ENCODE data around the gene CYTH1.
A peak's percentile ranks its signal among the peaks of the same experiment; 100 is the strongest.

The CYTH1 gene

DNA sequence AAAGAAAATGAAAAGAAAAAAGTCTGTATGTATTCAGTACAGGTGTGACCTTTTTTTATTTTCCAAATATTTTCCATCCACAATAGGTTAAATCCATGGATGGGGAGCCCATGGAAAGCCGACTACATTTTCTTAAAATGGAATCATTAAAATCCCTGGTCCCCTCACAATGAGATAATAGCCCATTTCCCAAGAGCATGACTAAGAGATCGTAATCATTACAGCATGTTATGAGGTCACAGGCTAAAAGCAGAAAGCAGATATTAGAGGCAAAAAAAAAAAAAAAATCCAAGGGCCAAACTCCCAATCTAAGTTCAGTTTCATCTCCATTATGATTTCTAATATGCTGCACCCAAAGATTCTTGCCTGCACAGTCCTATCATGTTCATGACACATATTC, 44.7 kb downstream of the CYTH1 start (continued):
- TF ChIP-seq, protein P1, sequence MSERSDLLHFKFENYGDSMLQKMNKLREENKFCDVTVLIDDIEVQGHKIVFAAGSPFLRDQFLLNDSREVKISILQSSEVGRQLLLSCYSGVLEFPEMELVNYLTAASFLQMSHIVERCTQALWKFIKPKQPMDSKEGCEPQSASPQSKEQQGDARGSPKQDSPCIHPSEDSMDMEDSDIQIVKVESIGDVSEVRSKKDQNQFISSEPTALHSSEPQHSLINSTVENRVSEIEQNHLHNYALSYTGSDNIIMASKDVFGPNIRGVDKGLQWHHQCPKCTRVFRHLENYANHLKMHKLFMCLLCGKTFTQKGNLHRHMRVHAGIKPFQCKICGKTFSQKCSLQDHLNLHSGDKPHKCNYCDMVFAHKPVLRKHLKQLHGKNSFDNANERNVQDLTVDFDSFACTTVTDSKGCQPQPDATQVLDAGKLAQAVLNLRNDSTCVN (tag by site-specific recombination; optimal IDR thresholded peaks at IDR 0.05), result no peak
- TF ChIP-seq, protein P2, sequence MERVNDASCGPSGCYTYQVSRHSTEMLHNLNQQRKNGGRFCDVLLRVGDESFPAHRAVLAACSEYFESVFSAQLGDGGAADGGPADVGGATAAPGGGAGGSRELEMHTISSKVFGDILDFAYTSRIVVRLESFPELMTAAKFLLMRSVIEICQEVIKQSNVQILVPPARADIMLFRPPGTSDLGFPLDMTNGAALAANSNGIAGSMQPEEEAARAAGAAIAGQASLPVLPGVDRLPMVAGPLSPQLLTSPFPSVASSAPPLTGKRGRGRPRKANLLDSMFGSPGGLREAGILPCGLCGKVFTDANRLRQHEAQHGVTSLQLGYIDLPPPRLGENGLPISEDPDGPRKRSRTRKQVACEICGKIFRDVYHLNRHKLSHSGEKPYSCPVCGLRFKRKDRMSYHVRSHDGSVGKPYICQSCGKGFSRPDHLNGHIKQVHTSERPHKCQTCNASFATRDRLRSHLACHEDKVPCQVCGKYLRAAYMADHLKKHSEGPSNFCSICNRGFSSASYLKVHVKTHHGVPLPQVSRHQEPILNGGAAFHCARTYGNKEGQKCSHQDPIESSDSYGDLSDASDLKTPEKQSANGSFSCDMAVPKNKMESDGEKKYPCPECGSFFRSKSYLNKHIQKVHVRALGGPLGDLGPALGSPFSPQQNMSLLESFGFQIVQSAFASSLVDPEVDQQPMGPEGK (tag by site-specific recombination; IDR thresholded peaks at IDR 0.05), result peak; percentile 77
- TF ChIP-seq, protein P3, sequence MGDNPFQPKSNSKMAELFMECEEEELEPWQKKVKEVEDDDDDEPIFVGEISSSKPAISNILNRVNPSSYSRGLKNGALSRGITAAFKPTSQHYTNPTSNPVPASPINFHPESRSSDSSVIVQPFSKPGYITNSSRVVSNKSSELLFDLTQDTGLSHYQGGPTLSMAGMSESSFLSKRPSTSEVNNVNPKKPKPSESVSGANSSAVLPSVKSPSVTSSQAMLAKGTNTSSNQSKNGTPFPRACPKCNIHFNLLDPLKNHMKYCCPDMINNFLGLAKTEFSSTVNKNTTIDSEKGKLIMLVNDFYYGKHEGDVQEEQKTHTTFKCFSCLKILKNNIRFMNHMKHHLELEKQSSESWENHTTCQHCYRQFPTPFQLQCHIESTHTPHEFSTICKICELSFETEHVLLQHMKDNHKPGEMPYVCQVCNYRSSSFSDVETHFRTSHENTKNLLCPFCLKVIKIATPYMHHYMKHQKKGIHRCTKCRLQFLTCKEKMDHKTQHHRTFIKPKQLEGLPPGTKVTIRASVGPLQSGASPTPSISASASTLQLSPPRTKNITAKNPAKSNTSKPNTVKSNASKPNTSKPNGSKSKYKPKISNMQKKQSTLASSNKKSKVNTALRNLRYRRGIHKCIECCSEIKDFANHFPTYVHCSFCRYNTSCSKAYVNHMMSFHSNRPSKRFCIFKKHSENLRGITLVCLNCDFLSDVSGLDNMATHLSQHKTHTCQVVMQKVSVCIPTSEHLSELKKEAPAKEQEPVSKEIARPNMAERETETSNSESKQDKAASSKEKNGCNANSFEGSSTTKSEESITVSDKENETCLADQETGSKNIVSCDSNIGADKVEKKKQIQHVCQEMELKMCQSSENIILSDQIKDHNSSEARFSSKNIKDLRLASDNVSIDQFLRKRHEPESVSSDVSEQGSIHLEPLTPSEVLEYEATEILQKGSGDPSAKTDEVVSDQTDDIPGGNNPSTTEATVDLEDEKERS (tag by site-specific recombination; IDR thresholded peaks at IDR 0.05), result no peak
- TF ChIP-seq YY1 (tag by site-specific recombination; IDR thresholded peaks at IDR 0.05) (no peak), ZNF157 (tag by site-specific recombination; IDR thresholded peaks at IDR 0.05) (no peak), BCL11A (tag by site-specific recombination; IDR thresholded peaks at IDR 0.05; ENCODE audit: low read depth) (peak; percentile 86; the same call in 1 of the 2 replicates), KLF16 (tag by site-specific recombination; IDR thresholded peaks at IDR 0.05) (peak; percentile 36; the same call in 1 of the 2 replicates), OVOL3 (tag by site-specific recombination; IDR thresholded peaks at IDR 0.05) (no peak), ZNF10 (tag by site-specific recombination; IDR thresholded peaks at IDR 0.05) (no peak), ZNF510 (tag by site-specific recombination; IDR thresholded peaks at IDR 0.05; ENCODE audit: insufficient replicate concordance) (no peak)

DNA sequence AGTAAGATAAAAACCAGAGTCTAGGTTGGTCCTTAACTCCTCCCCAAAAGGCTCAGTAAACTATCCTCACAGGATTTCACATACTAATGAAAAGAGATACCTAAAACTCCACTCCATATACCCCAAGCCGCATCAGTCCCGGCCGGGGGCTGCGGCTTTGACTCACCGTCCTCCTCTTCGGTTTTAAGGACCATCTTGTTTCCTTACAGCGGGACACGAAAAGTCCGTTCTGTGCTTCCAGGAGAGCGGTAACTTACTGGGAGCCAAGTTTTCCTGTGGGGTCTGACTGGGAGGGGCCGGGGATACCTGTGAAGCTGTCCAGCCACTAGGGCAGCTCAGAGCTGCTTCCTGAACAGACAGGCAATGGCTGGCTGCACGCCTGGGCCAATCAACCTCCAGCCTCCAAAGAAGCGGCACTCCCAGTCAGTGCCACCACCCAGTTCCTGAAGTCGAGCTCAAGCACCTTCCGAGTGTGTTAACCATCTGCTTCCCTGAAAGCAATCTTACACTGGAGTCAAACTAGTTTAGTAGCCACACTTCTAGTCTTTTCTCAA, 45.5 kb downstream of the CYTH1 start:
- POLR2A ChIA-PET, result interaction anchor here (0.7 to 1.9 kb wide), 5 partner anchors 10 to 47 kb away, joined by 3 to 9 read pairs (median 5); no protein-coding TSS in a partner anchor
- peak overlapping the region; percentile 77 for H3K27ac ChIP-seq (ENCODE audit: extremely low read depth, low read depth, low read length)
- no peak for TF ChIP-seq ZNF426 (tag by site-specific recombination; IDR thresholded peaks at IDR 0.05)
- no peak for TF ChIP-seq ZBTB21 (tag by site-specific recombination; IDR thresholded peaks at IDR 0.05)
- no peak for TF ChIP-seq ZNF302 (tag by site-specific recombination; IDR thresholded peaks at IDR 0.05; ENCODE audit: low read depth)
- TF ChIP-seq SCRT1 (tag by site-specific recombination; IDR thresholded peaks at IDR 0.05; ENCODE audit: borderline replicate concordance), result no peak
- TF ChIP-seq, protein P4, sequence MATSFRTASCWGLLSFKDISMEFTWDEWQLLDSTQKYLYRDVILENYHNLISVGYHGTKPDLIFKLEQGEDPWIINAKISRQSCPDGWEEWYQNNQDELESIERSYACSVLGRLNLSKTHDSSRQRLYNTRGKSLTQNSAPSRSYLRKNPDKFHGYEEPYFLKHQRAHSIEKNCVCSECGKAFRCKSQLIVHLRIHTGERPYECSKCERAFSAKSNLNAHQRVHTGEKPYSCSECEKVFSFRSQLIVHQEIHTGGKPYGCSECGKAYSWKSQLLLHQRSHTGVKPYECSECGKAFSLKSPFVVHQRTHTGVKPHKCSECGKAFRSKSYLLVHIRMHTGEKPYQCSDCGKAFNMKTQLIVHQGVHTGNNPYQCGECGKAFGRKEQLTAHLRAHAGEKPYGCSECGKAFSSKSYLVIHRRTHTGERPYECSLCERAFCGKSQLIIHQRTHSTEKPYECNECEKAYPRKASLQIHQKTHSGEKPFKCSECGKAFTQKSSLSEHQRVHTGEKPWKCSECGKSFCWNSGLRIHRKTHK (tag by site-specific recombination; IDR thresholded peaks at IDR 0.05), result no peak
- no peak for TF ChIP-seq ZNF623 (tag by site-specific recombination; IDR thresholded peaks at IDR 0.05)
- TF ChIP-seq, protein P5, sequence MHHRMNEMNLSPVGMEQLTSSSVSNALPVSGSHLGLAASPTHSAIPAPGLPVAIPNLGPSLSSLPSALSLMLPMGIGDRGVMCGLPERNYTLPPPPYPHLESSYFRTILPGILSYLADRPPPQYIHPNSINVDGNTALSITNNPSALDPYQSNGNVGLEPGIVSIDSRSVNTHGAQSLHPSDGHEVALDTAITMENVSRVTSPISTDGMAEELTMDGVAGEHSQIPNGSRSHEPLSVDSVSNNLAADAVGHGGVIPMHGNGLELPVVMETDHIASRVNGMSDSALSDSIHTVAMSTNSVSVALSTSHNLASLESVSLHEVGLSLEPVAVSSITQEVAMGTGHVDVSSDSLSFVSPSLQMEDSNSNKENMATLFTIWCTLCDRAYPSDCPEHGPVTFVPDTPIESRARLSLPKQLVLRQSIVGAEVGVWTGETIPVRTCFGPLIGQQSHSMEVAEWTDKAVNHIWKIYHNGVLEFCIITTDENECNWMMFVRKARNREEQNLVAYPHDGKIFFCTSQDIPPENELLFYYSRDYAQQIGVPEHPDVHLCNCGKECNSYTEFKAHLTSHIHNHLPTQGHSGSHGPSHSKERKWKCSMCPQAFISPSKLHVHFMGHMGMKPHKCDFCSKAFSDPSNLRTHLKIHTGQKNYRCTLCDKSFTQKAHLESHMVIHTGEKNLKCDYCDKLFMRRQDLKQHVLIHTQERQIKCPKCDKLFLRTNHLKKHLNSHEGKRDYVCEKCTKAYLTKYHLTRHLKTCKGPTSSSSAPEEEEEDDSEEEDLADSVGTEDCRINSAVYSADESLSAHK (tag by site-specific recombination; IDR thresholded peaks at IDR 0.05), result no peak
- no peak for TF ChIP-seq ZIC2 (tag by site-specific recombination; IDR thresholded peaks at IDR 0.05)
- no peak for TF ChIP-seq ZBTB8A (tag by site-specific recombination; IDR thresholded peaks at IDR 0.05)
- no peak for TF ChIP-seq ZNF48 (tag by site-specific recombination; IDR thresholded peaks at IDR 0.05)
- TF ChIP-seq ZNF777 (tag by site-specific recombination; IDR thresholded peaks at IDR 0.05; ENCODE audit: borderline replicate concordance), result no peak
- peak; percentile 51 for TF ChIP-seq SP3 (tag by site-specific recombination; IDR thresholded peaks at IDR 0.05)
- TF ChIP-seq ZNF138 (tag by site-specific recombination; IDR thresholded peaks at IDR 0.05; ENCODE audit: borderline replicate concordance), result no peak
- TF ChIP-seq, protein P6, sequence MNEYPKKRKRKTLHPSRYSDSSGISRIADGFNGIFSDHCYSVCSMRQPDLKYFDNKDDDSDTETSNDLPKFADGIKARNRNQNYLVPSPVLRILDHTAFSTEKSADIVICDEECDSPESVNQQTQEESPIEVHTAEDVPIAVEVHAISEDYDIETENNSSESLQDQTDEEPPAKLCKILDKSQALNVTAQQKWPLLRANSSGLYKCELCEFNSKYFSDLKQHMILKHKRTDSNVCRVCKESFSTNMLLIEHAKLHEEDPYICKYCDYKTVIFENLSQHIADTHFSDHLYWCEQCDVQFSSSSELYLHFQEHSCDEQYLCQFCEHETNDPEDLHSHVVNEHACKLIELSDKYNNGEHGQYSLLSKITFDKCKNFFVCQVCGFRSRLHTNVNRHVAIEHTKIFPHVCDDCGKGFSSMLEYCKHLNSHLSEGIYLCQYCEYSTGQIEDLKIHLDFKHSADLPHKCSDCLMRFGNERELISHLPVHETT (tag by site-specific recombination; IDR thresholded peaks at IDR 0.05), result no peak
- no peak for TF ChIP-seq ZNF626 (tag by site-specific recombination; IDR thresholded peaks at IDR 0.05)

More for the DNA sequence above, 45.5 kb downstream of the CYTH1 start:
- H3K4me3 ChIP-seq (ENCODE audit: low read depth, low read length), result peak overlapping the region; percentile 53
- H3K4me1 ChIP-seq (ENCODE audit: control insufficient read depth, insufficient read depth, low read length), result peaks cover 23% of the 10 kb centered on the region
- no peaks in the 10 kb centered on the region for H3K9me3 ChIP-seq (ENCODE audit: control insufficient read depth, insufficient read depth, low read depth, low read length)
- no peaks in the 10 kb centered on the region for H3K36me3 ChIP-seq (ENCODE audit: control insufficient read depth in 2 of 2, insufficient read depth in 1 of 2, low read length in 2 of 2)
- CTCF ChIA-PET, result interaction anchor here (0.6 to 4.1 kb wide), 3 partner anchors 10 to 32 kb away, joined by 3 to 28 read pairs (median 4); no protein-coding TSS in a partner anchor

Data from HEK293 (cell line).